Mesendoderm (in vitro differentiated cells): ENCODE measurements around the gene KLHL35.

ENCODE experiments used
- DNase-seq: peaks from one replicate; pipeline ENCODE4 v3.0.0; 2013
- H2AK5ac ChIP-seq: 2 replicates; pipeline ENCODE4 v1.6.1; 2013; ENCODE audit warnings: low read length, inconsistent platforms
- H2BK120ac ChIP-seq: 2 replicates; pipeline ENCODE4 v1.6.1; 2013; ENCODE audit warnings: low read depth, mild to moderate bottlenecking, low read length, moderate library complexity, mixed read lengths
- H2BK15ac ChIP-seq: replicated peaks from 2 replicates; pipeline ENCODE4 v1.6.1; 2013; ENCODE audit warnings: low read depth, mild to moderate bottlenecking, moderate library complexity
- H2BK5ac ChIP-seq: 2 replicates; pipeline ENCODE4 v1.6.1; 2013; ENCODE audit warnings: low read length, inconsistent platforms
- H3K18ac ChIP-seq: 2 replicates; pipeline ENCODE4 v1.6.1; 2013; ENCODE audit warnings: mild to moderate bottlenecking, low read length, mixed read lengths
- H3K23ac ChIP-seq: one replicate; pipeline ENCODE4 v1.6.1; 2013; ENCODE audit warnings: low read length
- H3K27ac ChIP-seq: 2 replicates; pipeline ENCODE4 v1.5.1; 2013; ENCODE audit warnings: low read depth, mild to moderate bottlenecking, inconsistent platforms, low read length, moderate library complexity
- H3K27me3 ChIP-seq: 2 replicates; pipeline ENCODE4 v1.6.1; 2013; ENCODE audit warnings: low read length, control low read depth, mild to moderate bottlenecking, inconsistent platforms; ENCODE audit not compliant: insufficient read depth, poor library complexity
- H3K36me3 ChIP-seq: 2 replicates; pipeline ENCODE4 v1.6.1; 2013; ENCODE audit warnings: low read length, inconsistent platforms; ENCODE audit not compliant: control insufficient read depth, insufficient read depth
- H3K4ac ChIP-seq: one replicate; pipeline ENCODE4 v1.6.1; 2013; ENCODE audit warnings: low read depth, mild to moderate bottlenecking, low read length, moderate library complexity
- H3K4me1 ChIP-seq: 2 replicates; pipeline ENCODE4 v1.6.1; 2013; ENCODE audit warnings: low read depth, low read length, inconsistent platforms; ENCODE audit not compliant: control insufficient read depth
- H3K4me2 ChIP-seq: 2 replicates; pipeline ENCODE4 v1.6.1; 2013; ENCODE audit warnings: low read length
- H3K4me3 ChIP-seq: 2 replicates; pipeline ENCODE4 v1.5.1; 2013; ENCODE audit warnings: mild to moderate bottlenecking, low read length
- H3K56ac ChIP-seq: one replicate; pipeline ENCODE4 v1.6.1; 2013; ENCODE audit warnings: low read length
- H3K79me1 ChIP-seq: 2 replicates; pipeline ENCODE4 v1.6.1; 2013; ENCODE audit warnings: low read length, inconsistent platforms
- H3K79me2 ChIP-seq: 2 replicates; pipeline ENCODE4 v1.6.1; 2013; ENCODE audit warnings: mild to moderate bottlenecking, low read length; ENCODE audit not compliant: control insufficient read depth, insufficient read depth
- H3K9ac ChIP-seq: 2 replicates; pipeline ENCODE4 v1.6.1; 2013; ENCODE audit warnings: low read length, inconsistent platforms
- H4K5ac ChIP-seq: one replicate; pipeline ENCODE4 v1.6.1; 2013; ENCODE audit warnings: low read length
- H4K8ac ChIP-seq: one replicate; pipeline ENCODE4 v1.6.1; 2013; ENCODE audit warnings: low read depth, mild to moderate bottlenecking, control low read depth, low read length, moderate library complexity
- WGBS: extraction: QIAGEN DNeasy Blood & Tissue Kit; methylation state at CpG from one replicate; pipeline ENCODE4 v1.1.7; 2013; ENCODE audit warnings: low lambda C conversion rate, missing lambda C conversion rate; ENCODE audit not compliant: insufficient coverage; ENCODE audit errors: extremely low coverage; 5-methylcytosine and 5-hydroxymethylcytosine counted together

KLHL35 gene

GRCh38 chr11:75440960-75441803 lies 8.2 kb upstream of the KLHL35 start:
- Histone ChIP-seq H3K23ac (no peak overlapping the region), H2AK5ac (no peak overlapping the region), H2BK15ac (no peak overlapping the region), H4K8ac (no peak overlapping the region), H3K18ac (no peak overlapping the region), H3K9ac (no peak overlapping the region), H3K36me3 (no peaks in the 10 kb centered on the region), H2BK120ac (no peak overlapping the region), H3K4me1 (no peaks in the 10 kb centered on the region), H3K79me1 (no peaks in the 10 kb centered on the region), H2BK5ac (no peak overlapping the region), H3K56ac (no peak overlapping the region), H3K79me2 (no peaks in the 10 kb centered on the region), H3K4me3 (no peak overlapping the region), H3K4me2 (no peak overlapping the region), H3K27ac (no peak overlapping the region), H3K4ac (no peak overlapping the region), H4K5ac (no peak overlapping the region), H3K27me3 (no peaks in the 10 kb centered on the region)
- DNase-seq, result no peak
- WGBS, result no CpG with 5 or more reads among the region's 27 CpGs

- Histone ChIP-seq H4K5ac (no peak overlapping the region), H3K18ac (no peak overlapping the region), H2AK5ac (no peak overlapping the region), H3K27me3 (no peaks in the 10 kb centered on the region), H3K27ac (no peak overlapping the region), H3K4me1 (no peaks in the 10 kb centered on the region), H3K23ac (no peak overlapping the region), H3K79me2 (no peaks in the 10 kb centered on the region), H2BK5ac (no peak overlapping the region), H3K9ac (no peak overlapping the region), H3K4ac (no peak overlapping the region), H2BK15ac (no peak overlapping the region), H4K8ac (no peak overlapping the region), H2BK120ac (no peak overlapping the region), H3K79me1 (no peaks in the 10 kb centered on the region), H3K4me2 (no peak overlapping the region), H3K36me3 (no peaks in the 10 kb centered on the region), H3K56ac (peak overlapping the region; percentile 17), H3K4me3 (no peak overlapping the region)
- no CpG with 5 or more reads among the region's 13 CpGs for WGBS
- DNase-seq, result no peak
Observed at GRCh38 chr11:75439495-75440120, 6.6 kb upstream of the KLHL35 start.

- H3K4me2 ChIP-seq, result no peak overlapping the region
- no peaks in the 10 kb centered on the region for H3K4me1 ChIP-seq
- no peak overlapping the region for H4K8ac ChIP-seq
- H2BK15ac ChIP-seq, result no peak overlapping the region
- no peak overlapping the region for H3K18ac ChIP-seq
- no peak overlapping the region for H3K4ac ChIP-seq
- H3K27me3 ChIP-seq, result no peaks in the 10 kb centered on the region
- H2BK5ac ChIP-seq, result no peak overlapping the region
- no peak overlapping the region for H3K56ac ChIP-seq
- no peak overlapping the region for H2AK5ac ChIP-seq
- no peak overlapping the region for H4K5ac ChIP-seq
- no peaks in the 10 kb centered on the region for H3K79me1 ChIP-seq
- no CpG with 5 or more reads among the region's 14 CpGs for WGBS
- H3K79me2 ChIP-seq, result no peaks in the 10 kb centered on the region
- no peak for DNase-seq
- H2BK120ac ChIP-seq, result no peak overlapping the region
- H3K9ac ChIP-seq, result no peak overlapping the region
- no peak overlapping the region for H3K23ac ChIP-seq
- H3K27ac ChIP-seq, result no peak overlapping the region
- H3K36me3 ChIP-seq, result no peaks in the 10 kb centered on the region
- H3K4me3 ChIP-seq, result no peak overlapping the region
Observed at GRCh38 chr11:75439026-75439425, 6.0 kb upstream of the KLHL35 start.

- H2BK5ac ChIP-seq, result no peak overlapping the region
- H2BK120ac ChIP-seq, result no peak overlapping the region
- no peak overlapping the region for H3K9ac ChIP-seq
- no peaks in the 10 kb centered on the region for H3K4me1 ChIP-seq
- H3K79me1 ChIP-seq, result no peaks in the 10 kb centered on the region
- H3K36me3 ChIP-seq, result no peaks in the 10 kb centered on the region
- no peak overlapping the region for H3K27ac ChIP-seq
- H3K4me3 ChIP-seq, result no peak overlapping the region
- H3K4me2 ChIP-seq, result no peak overlapping the region
- H3K27me3 ChIP-seq, result no peaks in the 10 kb centered on the region
- no peak overlapping the region for H2BK15ac ChIP-seq
- H3K79me2 ChIP-seq, result no peaks in the 10 kb centered on the region
- no peak overlapping the region for H4K5ac ChIP-seq
- H4K8ac ChIP-seq, result no peak overlapping the region
- no peak overlapping the region for H3K18ac ChIP-seq
- no CpG with 5 or more reads among the region's 13 CpGs for WGBS
- no peak overlapping the region for H3K56ac ChIP-seq
- no peak overlapping the region for H3K4ac ChIP-seq
- no peak for DNase-seq
- no peak overlapping the region for H2AK5ac ChIP-seq
- no peak overlapping the region for H3K23ac ChIP-seq
Observed at GRCh38 chr11:75437966-75438659, 5.1 kb upstream of the KLHL35 start.

GRCh38 chr11:75436806-75437205 lies 3.8 kb upstream of the KLHL35 start:
- Histone ChIP-seq H3K79me2 (no peaks in the 10 kb centered on the region), H3K4ac (no peak overlapping the region), H3K56ac (no peak overlapping the region), H2BK5ac (no peak overlapping the region), H3K18ac (no peak overlapping the region), H3K4me3 (no peak overlapping the region), H2BK15ac (no peak overlapping the region), H3K9ac (no peak overlapping the region), H3K79me1 (no peaks in the 10 kb centered on the region), H4K5ac (no peak overlapping the region), H3K23ac (no peak overlapping the region), H2AK5ac (no peak overlapping the region), H4K8ac (no peak overlapping the region), H2BK120ac (no peak overlapping the region), H3K27ac (no peak overlapping the region), H3K4me2 (no peak overlapping the region), H3K4me1 (peaks cover 2% of the 10 kb centered on the region), H3K27me3 (peaks cover 5% of the 10 kb centered on the region), H3K36me3 (no peaks in the 10 kb centered on the region)
- no CpG with 5 or more reads among the region's 9 CpGs for WGBS
- DNase-seq, result no peak
